Stomach (tissue), 19 donors: ENCODE measurements around the gene PTPN4. TPM values are rescaled to one million over a fixed set of nuclear protein-coding genes. Genes with fewer than 3 reads are reported as not detected.

Source experiments
- DNase-seq, 2 donors: peaks; one replicate each; pipeline versions ENCODE4 v3.0.0 to v3.0.0-alpha.2; 2013 to 2019
- H3K27ac ChIP-seq, 5 donors: fragments of 200-600 bp in 4 of 5; sonication (generic) in 4 of 5; one replicate each; pipeline ENCODE4 v1.5.1; 2013 to 2019; ENCODE audit warnings: mild to moderate bottlenecking in 1 of 5, moderate library complexity in 1 of 5
- H3K27me3 ChIP-seq, 3 donors: fragments of 200-600 bp; sonication (generic); one replicate each; pipeline ENCODE4 v1.5.1; 2017 to 2019; ENCODE audit warnings: mixed run types in 1 of 3
- H3K36me3 ChIP-seq, 4 donors: fragments of 200-600 bp; sonication (generic); 1 replicate in 3 of 4; 2 replicates in 1 of 4; pipeline ENCODE4 v1.5.1; 2016 to 2019
- H3K4me1 ChIP-seq, 4 donors: fragments of 200-600 bp; sonication (generic); one replicate each; pipeline ENCODE4 v1.5.1; 2016 to 2019
- H3K4me3 ChIP-seq, 4 donors: fragments of 200-600 bp; sonication (generic) in 3 of 4; one replicate each; pipeline ENCODE4 v1.5.1; 2016 to 2019; ENCODE audit warnings: mild to moderate bottlenecking in 1 of 4
- H3K9me3 ChIP-seq, 4 donors: fragments of 200-600 bp; sonication (generic); one replicate each; pipeline ENCODE4 v1.5.1; 2016 to 2019
- EP300 ChIP-seq: sonication (generic); formaldehyde crosslinking; IDR thresholded peaks from one replicate; pipeline ENCODE4 v1.6.1; 2017; ENCODE audit warnings: antibody characterized with exemption
- POLR2A ChIP-seq, 4 donors: fragments of 450-650 bp; IDR thresholded peaks; one replicate each; pipeline ENCODE4 v1.6.1; 2016; ENCODE audit warnings: antibody characterized with exemption in 4 of 4, control low read depth in 2 of 4, mild to moderate bottlenecking in 1 of 4, moderate library complexity in 1 of 4
- POLR2AphosphoS5 ChIP-seq, 3 donors: sonication (generic); formaldehyde crosslinking; IDR thresholded peaks; one replicate each; pipeline ENCODE4 v1.6.1; 2016; ENCODE audit warnings: antibody characterized with exemption in 3 of 3
- WGBS, 5 donors: extraction: QIAGEN DNeasy Blood & Tissue Kit in 3 of 5; methylation state at CpG; one replicate each; pipeline versions ENCODE4 v1.1.5 to v1.1.7; 2013 to 2018; 5-methylcytosine and 5-hydroxymethylcytosine counted together
- intact Hi-C: fragments of 100-400 bp; cut with DNase I; formaldehyde crosslinking; loops from one replicate; pipeline ENCODE4 v1.15.1; 2023; ENCODE audit warnings: low total_unique reads
- long read RNA-seq, 10 donors: transcript quantifications; one replicate each; lab custom pipeline, GENCODE V29; 2026
- polyA plus RNA-seq, 3 donors: library from polyadenylated mRNA; stranded (reverse); fragments of 200-250 nt; gene quantifications; one replicate each; pipeline ENCODE4 v1.2.3, GENCODE V29; 2013
- total RNA-seq, 5 donors: library from RNA; depleted of rRNA; stranded (reverse); fragments of >200 nt; gene quantifications; one replicate each; pipeline versions ENCODE4 v1.1.0 to v1.2.3, GENCODE V29; 2014 to 2016
- TF ChIP-seq, protein P1 (sequence below), 7 experiments: fragments of 450-650 bp in 4 of 7; fragments of 200-600 bp in 3 of 7; sonication (generic) in 3 of 7; IDR thresholded peaks; one replicate each; pipeline ENCODE4 v1.5.1; 2016 to 2019; ENCODE audit warnings: antibody characterized with exemption in 7 of 7, control low read depth in 2 of 7, mild to moderate bottlenecking in 1 of 7
- donor health status: healthy with polysubstance abuse.
- donor health status: Bipolar disorder and iron deficiency.
- donor health status: healthy.

PTPN4 gene, protein sequence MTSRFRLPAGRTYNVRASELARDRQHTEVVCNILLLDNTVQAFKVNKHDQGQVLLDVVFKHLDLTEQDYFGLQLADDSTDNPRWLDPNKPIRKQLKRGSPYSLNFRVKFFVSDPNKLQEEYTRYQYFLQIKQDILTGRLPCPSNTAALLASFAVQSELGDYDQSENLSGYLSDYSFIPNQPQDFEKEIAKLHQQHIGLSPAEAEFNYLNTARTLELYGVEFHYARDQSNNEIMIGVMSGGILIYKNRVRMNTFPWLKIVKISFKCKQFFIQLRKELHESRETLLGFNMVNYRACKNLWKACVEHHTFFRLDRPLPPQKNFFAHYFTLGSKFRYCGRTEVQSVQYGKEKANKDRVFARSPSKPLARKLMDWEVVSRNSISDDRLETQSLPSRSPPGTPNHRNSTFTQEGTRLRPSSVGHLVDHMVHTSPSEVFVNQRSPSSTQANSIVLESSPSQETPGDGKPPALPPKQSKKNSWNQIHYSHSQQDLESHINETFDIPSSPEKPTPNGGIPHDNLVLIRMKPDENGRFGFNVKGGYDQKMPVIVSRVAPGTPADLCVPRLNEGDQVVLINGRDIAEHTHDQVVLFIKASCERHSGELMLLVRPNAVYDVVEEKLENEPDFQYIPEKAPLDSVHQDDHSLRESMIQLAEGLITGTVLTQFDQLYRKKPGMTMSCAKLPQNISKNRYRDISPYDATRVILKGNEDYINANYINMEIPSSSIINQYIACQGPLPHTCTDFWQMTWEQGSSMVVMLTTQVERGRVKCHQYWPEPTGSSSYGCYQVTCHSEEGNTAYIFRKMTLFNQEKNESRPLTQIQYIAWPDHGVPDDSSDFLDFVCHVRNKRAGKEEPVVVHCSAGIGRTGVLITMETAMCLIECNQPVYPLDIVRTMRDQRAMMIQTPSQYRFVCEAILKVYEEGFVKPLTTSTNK
- total RNA-seq = 100 to 1,000 TPM in 2 of 5 donors, 10 to 100 TPM in 2, 1 to 10 TPM in 1; 8.1 to 450 (median 52.5) TPM
- 1 to 10 TPM; 2.9 to 3.8 (median 3.5) TPM for polyA plus RNA-seq
- long read RNA-seq, donor 1 = 0 reads
- long read RNA-seq, donor 2, full-length matches to known transcripts = 2 of 2 reads
- long read RNA-seq, donor 2, partial matches to known transcripts = 0 of 2 reads
- long read RNA-seq, donor 2, other reads (novel, unspliced or antisense) = 0 of 2 reads
- long read RNA-seq, donor 3 = 0 reads
- long read RNA-seq, donor 4 = 0 reads
- long read RNA-seq, donor 5 = 0 reads
- long read RNA-seq, donor 6 = 0 reads
- long read RNA-seq, donor 7 = 0 reads
- long read RNA-seq, donor 8 = 0 reads
- long read RNA-seq, donor 9 = 0 reads
- long read RNA-seq, donor 10 = 0 reads

GRCh38 chr2:119759451-119760236, at the start of gene PTPN4:
PTPN4 (plus strand) TSS chr2:119759922; CDS start chr2:119809854, 49,932 bp downstream.
- Histone ChIP-seq H3K4me1 (peaks cover 6 to 48% (median 23%) of the 10 kb centered on the region in 4 donors), H3K36me3 (no peaks in the 10 kb centered on the region), H3K4me3 (peak within 1 kb of the TSS; percentile 75 to 84 (median 80)), H3K27me3 (no peaks in the 10 kb centered on the region), H3K9me3 (no peaks in the 10 kb centered on the region), H3K27ac (peak within 1 kb of the TSS; percentile 93 to 97 (median 95))
- peak; percentile 97 to 99 for DNase-seq
- WGBS, 5 donors = 0 to 1% (median 0%) methylated on average over 44 to 59 of the region's 59 CpGs
- no peak for TF ChIP-seq EP300
- peak in 2 of 4 donors; percentile 20 to 77 for TF ChIP-seq POLR2A (IDR thresholded peaks at IDR 0.05)
- TF ChIP-seq POLR2AphosphoS5 (IDR thresholded peaks at IDR 0.05) = peak; percentile 94 to 98 (median 97)
- TF ChIP-seq, protein P1, sequence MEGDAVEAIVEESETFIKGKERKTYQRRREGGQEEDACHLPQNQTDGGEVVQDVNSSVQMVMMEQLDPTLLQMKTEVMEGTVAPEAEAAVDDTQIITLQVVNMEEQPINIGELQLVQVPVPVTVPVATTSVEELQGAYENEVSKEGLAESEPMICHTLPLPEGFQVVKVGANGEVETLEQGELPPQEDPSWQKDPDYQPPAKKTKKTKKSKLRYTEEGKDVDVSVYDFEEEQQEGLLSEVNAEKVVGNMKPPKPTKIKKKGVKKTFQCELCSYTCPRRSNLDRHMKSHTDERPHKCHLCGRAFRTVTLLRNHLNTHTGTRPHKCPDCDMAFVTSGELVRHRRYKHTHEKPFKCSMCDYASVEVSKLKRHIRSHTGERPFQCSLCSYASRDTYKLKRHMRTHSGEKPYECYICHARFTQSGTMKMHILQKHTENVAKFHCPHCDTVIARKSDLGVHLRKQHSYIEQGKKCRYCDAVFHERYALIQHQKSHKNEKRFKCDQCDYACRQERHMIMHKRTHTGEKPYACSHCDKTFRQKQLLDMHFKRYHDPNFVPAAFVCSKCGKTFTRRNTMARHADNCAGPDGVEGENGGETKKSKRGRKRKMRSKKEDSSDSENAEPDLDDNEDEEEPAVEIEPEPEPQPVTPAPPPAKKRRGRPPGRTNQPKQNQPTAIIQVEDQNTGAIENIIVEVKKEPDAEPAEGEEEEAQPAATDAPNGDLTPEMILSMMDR (IDR thresholded peaks at IDR 0.05) = peak in 1 of 7 experiments; percentile 24
- intact Hi-C loops = loop anchor here (10.0 kb wide), 1 partner anchor 65 kb away; no protein-coding TSS in a partner anchor

- Histone ChIP-seq H3K36me3 (no peaks in the 10 kb centered on the region), H3K4me1 (peaks cover 0 to 3% (median 0%) of the 10 kb centered on the region in 4 donors), H3K4me3 (no peak overlapping the region), H3K9me3 (peaks cover 0 to under 1% (median under 1%) of the 10 kb centered on the region in 4 donors), H3K27me3 (peaks cover 0 to 6% (median 0%) of the 10 kb centered on the region in 3 donors), H3K27ac (no peak overlapping the region)
- no peak for DNase-seq
- WGBS, 5 donors = 84 to 92% (median 87%) methylated on average over 6 to 8 of the region's 8 CpGs
- no peak for TF ChIP-seq POLR2AphosphoS5 (IDR thresholded peaks at IDR 0.05)
- TF ChIP-seq POLR2A (IDR thresholded peaks at IDR 0.05) = no peak
- TF ChIP-seq EP300 = no peak
- TF ChIP-seq, protein P1 (IDR thresholded peaks at IDR 0.05) = no peak
- intact Hi-C loops = no loop called here
Measured at GRCh38 chr2:119710281-119710680, 49.4 kb upstream of the PTPN4 start.

- WGBS, 5 donors = 85 to 93% (median 91%) methylated on average over 9 of the region's 9 CpGs
- H3K4me3 ChIP-seq = no peak overlapping the region
- H3K4me1 ChIP-seq = peaks cover 0 to 3% (median 0%) of the 10 kb centered on the region in 4 donors
- intact Hi-C loops = no loop called here
- peaks cover 0 to 13% (median 0%) of the 10 kb centered on the region in 3 donors for H3K27me3 ChIP-seq
- TF ChIP-seq POLR2A (IDR thresholded peaks at IDR 0.05) (no peak), POLR2AphosphoS5 (IDR thresholded peaks at IDR 0.05) (no peak), EP300 (no peak)
- TF ChIP-seq, protein P1 (IDR thresholded peaks at IDR 0.05) = no peak
- H3K27ac ChIP-seq = no peak overlapping the region
- H3K9me3 ChIP-seq = no peaks in the 10 kb centered on the region
- DNase-seq = no peak
- no peaks in the 10 kb centered on the region for H3K36me3 ChIP-seq
Measured at GRCh38 chr2:119711352-119711751, 48.4 kb upstream of the PTPN4 start.
